Stimulated activated naive CD8-positive, alpha-beta T cell treated with anti-CD3 and anti-CD28 coated beads, Interleukin-15, Interleukin-2, amounts not matched to agents 100 ng/mL and 50 ng/mL, for 24 hours (primary cell): ENCODE measurements around the gene APOO.
A peak's percentile ranks its signal among the peaks of the same experiment; 100 is the strongest.

ENCODE experiments used
- H3K27ac Mint-ChIP-seq: one replicate; pipeline ENCODE4 v1.8.0; 2021; ENCODE audit warnings: mild to moderate bottlenecking, mixed read lengths
- H3K27me3 Mint-ChIP-seq: one replicate; pipeline ENCODE4 v1.8.0; 2021; ENCODE audit warnings: mixed read lengths
- H3K36me3 Mint-ChIP-seq: one replicate; pipeline ENCODE4 v1.8.0; 2021; ENCODE audit warnings: low read depth, mixed read lengths
- H3K4me1 Mint-ChIP-seq: one replicate; pipeline ENCODE4 v1.8.0; 2021; ENCODE audit warnings: low read depth, mixed read lengths
- H3K4me3 Mint-ChIP-seq: one replicate; pipeline ENCODE4 v1.8.0; 2021; ENCODE audit warnings: mild to moderate bottlenecking, mixed read lengths
- H3K9me3 Mint-ChIP-seq: one replicate; pipeline ENCODE4 v1.8.0; 2021; ENCODE audit warnings: mixed read lengths

APOO gene

DNA sequence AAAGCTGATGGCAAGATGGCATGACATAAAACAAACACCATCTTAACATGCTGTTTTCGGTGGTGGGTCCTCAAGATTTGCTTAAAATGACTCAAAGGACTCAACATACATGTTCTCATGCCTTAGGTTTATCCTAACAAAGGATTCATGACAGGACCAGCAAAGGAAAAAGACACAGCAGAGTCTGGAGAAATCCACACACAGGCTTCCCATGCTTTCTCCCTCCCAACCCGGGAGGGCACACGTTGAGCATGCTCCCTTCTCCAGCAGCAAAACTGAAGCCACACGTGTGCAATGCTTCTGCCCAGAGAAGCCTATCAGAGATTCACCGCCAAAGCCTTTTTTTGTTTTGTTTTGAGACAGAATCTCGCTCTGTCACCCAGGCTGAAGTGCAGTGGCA lies 84.9 kb downstream of the APOO start:
- Mint-ChIP-seq H3K9me3 (no peaks in the 10 kb centered on the region), H3K27ac (no peak overlapping the region), H3K36me3 (no peaks in the 10 kb centered on the region), H3K4me3 (no peak overlapping the region), H3K4me1 (no peaks in the 10 kb centered on the region), H3K27me3 (no peaks in the 10 kb centered on the region)

DNA sequence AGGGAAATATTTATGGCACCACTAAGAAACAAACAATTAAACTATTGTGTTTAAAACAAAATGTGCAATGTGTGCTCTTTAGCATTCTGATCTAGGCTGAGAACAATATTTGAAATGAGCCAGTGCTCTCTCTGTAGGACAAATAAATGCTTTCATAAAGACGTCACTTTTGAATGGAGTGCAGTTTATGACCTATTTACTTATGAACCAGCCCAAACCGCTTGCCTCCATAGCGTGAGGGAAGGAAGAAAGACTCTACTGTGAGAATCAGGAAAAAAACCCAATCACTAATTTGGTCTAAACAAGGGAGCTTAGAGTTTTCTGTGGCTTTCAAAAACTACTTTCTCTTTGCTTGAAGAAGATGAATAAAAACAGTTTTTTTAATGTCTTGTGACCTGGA lies 85.3 kb downstream of the APOO start:
- Mint-ChIP-seq H3K27ac (no peak overlapping the region), H3K4me3 (no peak overlapping the region), H3K4me1 (peaks cover 1% of the 10 kb centered on the region), H3K9me3 (no peaks in the 10 kb centered on the region), H3K27me3 (no peaks in the 10 kb centered on the region), H3K36me3 (no peaks in the 10 kb centered on the region)

DNA sequence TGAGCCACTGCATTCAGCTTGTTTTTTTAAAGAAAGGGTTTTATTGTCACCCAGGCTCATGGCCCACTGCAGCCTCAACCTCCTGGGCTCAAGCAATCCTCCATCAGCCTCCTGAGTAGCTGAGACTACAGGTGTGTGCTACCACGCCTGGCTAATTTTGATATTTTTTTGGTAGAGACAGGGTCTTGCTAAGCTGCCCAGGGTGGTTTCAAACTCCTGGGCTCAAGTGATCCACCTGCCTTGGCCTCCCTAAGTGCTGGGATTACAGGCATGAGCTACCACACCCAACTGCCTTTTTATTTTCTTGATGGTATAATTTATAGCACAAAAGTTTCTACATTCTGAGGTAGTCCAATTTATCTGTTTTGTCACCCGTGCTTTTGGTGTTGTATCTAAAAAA lies 85.9 kb downstream of the APOO start:
- Mint-ChIP-seq H3K9me3 (no peaks in the 10 kb centered on the region), H3K4me3 (no peak overlapping the region), H3K36me3 (no peaks in the 10 kb centered on the region)

DNA sequence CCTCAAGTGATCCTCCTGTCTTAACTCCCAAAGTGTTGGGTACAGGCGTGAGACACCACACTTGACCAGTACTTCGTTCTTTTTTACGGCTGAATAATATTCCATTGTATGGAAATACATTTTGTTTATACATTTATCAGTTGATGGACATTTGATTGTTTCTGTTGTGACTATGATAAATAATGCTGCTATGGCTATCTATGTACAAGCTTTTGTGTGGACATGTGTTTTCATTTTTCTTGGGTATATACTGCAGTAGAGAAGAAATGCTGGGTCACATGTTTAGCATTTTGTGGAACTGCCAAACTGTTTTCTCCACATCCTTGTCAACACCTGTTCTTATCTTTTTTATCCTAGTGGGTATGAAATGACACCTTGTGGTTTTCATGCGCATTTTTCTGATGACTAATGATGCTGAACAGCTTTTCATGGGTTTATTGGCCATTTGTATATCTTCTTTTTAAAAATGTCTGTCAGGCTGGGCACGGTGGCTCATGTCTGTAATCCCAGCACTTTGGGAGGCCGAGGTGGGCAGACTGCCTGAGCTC lies 87.4 kb downstream of the APOO start:
- Mint-ChIP-seq H3K27me3 (no peaks in the 10 kb centered on the region), H3K9me3 (no peaks in the 10 kb centered on the region), H3K4me1 (peaks cover 4% of the 10 kb centered on the region), H3K36me3 (no peaks in the 10 kb centered on the region), H3K4me3 (no peak overlapping the region), H3K27ac (no peak overlapping the region)

More for the DNA sequence above, 85.9 kb downstream of the APOO start:
- Mint-ChIP-seq H3K27ac (no peak overlapping the region), H3K4me1 (peaks cover 4% of the 10 kb centered on the region), H3K27me3 (no peaks in the 10 kb centered on the region)

DNA sequence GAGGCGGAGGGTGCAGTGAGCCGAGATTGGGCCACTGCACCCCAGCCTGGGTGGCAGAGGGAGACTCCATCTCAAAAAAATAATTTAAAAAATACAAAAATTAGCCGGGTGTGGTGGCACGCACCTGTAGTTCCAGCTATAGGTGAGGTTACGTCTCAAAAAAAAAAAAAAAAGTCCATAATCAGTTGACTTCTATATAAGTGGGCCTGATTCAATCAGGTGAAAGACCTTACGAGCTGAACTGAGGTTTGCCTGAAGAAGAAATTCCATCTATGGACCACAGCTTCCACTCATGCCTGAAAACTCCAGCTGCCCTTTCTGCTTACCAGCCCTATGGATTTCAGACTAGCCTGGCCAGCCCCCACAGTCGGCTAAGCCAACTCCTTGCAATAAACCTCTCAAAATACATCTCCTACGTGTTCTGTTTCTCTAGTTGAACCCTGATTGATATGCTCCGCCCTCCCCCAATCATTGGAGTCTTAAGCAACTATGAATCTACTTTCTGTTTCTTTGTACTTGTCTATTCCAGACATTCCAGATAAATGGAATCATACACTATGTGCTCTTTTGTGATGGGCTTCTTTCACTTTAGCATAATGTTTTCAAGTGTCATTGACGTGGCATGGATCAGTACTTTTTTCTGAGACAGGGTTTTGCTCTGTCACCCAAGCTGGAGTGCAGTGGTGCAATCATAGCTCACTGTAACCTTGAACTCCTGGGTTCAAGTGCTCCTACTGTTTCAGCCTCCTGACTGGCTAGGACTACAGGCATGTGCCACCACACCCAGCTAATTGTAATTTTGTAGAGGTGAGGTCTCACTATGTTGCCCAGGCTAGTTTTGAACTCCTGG lies 88.1 kb downstream of the APOO start:
- no peak overlapping the region for H3K4me3 Mint-ChIP-seq
- no peaks in the 10 kb centered on the region for H3K9me3 Mint-ChIP-seq
- H3K27me3 Mint-ChIP-seq, result no peaks in the 10 kb centered on the region
- peaks cover 4% of the 10 kb centered on the region for H3K4me1 Mint-ChIP-seq
- H3K27ac Mint-ChIP-seq, result no peak overlapping the region
- H3K36me3 Mint-ChIP-seq, result no peaks in the 10 kb centered on the region

DNA sequence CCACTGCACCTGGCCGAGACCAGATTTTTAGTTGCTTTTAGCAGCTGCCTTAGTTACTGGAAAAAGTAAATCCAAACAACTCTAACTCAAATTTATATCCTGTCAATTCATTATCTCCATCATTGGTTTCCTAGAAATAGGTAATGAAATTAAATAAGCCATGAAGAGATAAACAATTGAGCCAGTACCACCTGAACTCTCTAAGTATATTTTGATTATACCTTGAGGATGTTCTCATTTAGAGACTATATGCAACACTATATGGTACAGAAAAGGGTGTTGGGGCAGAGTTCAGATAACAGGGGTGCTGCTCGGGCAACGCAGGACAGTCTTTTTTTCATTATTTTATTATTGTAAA lies 89.8 kb downstream of the APOO start:
- Mint-ChIP-seq H3K36me3 (no peaks in the 10 kb centered on the region), H3K27ac (no peak overlapping the region), H3K27me3 (no peaks in the 10 kb centered on the region), H3K4me1 (peaks cover 4% of the 10 kb centered on the region), H3K4me3 (no peak overlapping the region), H3K9me3 (no peaks in the 10 kb centered on the region)

DNA sequence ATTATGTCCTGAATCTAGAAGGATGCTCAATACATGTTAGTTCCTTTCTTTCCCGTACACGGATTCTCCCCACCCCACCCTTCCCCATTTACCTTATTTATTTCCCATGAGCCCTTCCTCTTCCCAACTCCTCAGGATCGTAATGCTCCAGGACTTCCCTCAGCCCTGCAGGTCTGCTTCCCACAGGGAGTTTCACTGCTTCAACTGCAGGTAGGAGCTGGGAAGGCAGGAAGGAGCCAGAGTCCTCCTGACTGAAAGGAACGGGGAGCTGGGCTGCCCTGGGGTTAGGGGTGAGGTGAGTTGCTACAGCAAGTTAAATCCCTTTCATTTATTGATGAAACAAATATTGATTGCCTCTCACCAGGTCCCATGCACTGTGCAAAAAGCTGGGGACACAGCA lies 91.6 kb downstream of the APOO start:
- H3K4me3 Mint-ChIP-seq, result no peak overlapping the region
- H3K9me3 Mint-ChIP-seq, result no peaks in the 10 kb centered on the region
- H3K36me3 Mint-ChIP-seq, result no peaks in the 10 kb centered on the region
- H3K27me3 Mint-ChIP-seq, result peaks cover 3% of the 10 kb centered on the region
- H3K4me1 Mint-ChIP-seq, result peaks cover 10% of the 10 kb centered on the region
- H3K27ac Mint-ChIP-seq, result no peak overlapping the region

DNA sequence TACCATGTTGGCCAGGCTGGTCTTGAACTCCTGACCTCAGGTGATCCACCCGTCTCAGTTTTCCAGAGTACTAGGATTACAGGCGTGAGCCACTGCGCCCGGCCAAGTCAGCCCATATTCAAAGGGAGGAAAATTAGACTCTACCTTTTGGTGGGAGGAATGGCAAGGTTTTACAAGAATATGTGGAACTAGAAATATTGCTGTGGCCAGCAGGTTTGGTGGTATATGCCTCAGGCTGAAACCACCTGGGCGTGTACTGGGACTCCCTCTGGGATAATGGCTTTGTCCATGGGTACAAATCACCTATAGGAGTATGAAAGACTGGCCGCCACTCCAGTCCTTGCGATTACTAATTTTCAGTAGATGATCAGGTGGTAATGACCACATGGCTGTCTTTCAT lies 92.4 kb downstream of the APOO start:
- H3K4me3 Mint-ChIP-seq, result no peak overlapping the region
- peaks cover 10% of the 10 kb centered on the region for H3K4me1 Mint-ChIP-seq
- no peak overlapping the region for H3K27ac Mint-ChIP-seq
- H3K27me3 Mint-ChIP-seq, result peaks cover 3% of the 10 kb centered on the region
- no peaks in the 10 kb centered on the region for H3K9me3 Mint-ChIP-seq
- H3K36me3 Mint-ChIP-seq, result no peaks in the 10 kb centered on the region

DNA sequence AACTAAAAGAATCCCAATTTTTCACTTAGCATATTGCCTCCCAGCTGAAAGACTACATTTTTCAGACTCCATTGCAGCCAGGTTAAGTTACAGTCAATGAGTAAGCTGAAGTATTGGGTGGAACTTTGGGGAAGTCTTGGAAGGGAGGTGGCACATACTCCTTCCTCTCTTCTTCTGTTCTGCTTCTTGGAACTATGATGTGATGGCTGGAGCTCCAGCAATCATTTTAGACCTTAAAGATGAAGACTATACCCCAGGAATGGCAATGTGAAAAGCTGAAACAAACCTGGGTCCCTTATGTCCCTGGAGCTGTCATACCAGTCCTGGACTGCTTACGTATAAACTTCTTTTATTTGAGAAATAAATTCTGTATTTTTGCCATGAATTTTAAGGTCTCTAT lies 93.9 kb downstream of the APOO start:
- H3K4me3 Mint-ChIP-seq, result no peak overlapping the region

DNA sequence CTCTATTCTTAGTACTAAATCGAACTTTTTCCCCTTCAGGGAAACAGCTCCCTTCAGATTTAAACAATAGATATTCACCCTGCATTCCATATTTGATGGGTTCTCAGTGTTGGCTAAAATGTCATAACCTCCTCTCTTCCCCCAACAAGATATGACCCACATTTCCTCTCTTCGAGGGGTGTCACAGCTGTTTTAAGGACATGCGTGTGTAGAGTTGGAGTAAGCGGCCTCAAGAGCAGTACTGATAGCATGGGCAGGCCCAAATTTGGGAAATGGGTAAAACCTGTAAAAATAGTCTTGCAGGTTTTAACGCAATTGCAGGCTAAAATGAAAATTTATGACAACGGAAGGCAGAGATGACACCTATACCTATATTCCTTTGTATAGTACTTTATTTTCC lies 96.1 kb downstream of the APOO start:
- Mint-ChIP-seq H3K4me3 (no peak overlapping the region), H3K9me3 (no peaks in the 10 kb centered on the region), H3K4me1 (peaks cover 6% of the 10 kb centered on the region), H3K27me3 (peaks cover 3% of the 10 kb centered on the region), H3K36me3 (no peaks in the 10 kb centered on the region), H3K27ac (no peak overlapping the region)

More for the DNA sequence above, 93.9 kb downstream of the APOO start:
- no peaks in the 10 kb centered on the region for H3K36me3 Mint-ChIP-seq
- H3K4me1 Mint-ChIP-seq, result peaks cover 10% of the 10 kb centered on the region
- peaks cover 3% of the 10 kb centered on the region for H3K27me3 Mint-ChIP-seq
- H3K9me3 Mint-ChIP-seq, result no peaks in the 10 kb centered on the region
- no peak overlapping the region for H3K27ac Mint-ChIP-seq

DNA sequence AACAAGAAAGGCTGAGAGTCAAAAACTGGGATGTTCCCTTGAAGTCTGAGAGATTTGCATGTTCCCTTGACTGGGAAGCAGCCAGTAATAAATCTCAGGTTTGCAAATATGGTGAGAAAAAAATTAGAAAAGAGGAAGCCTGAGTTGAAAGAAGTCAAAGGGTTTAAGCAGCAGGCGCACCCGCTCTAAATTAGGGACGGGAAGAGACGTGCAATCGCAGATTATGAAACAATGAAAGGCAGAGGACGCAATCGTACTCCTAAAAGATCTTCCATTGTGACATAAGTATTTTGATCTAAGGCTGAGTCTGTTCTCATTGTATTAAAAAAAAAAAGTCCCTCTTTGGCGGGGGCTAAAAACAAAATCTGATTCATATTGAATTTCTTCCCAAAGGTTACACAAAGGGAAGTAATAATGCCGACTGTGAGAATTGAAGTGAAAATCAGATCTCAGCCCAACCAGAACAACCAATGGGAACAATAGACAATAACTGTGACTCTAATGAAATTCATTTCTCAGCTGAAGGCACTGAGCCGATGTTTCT lies 96.6 kb downstream of the APOO start:
- Mint-ChIP-seq H3K4me1 (peaks cover 6% of the 10 kb centered on the region), H3K27me3 (peaks cover 3% of the 10 kb centered on the region), H3K9me3 (no peaks in the 10 kb centered on the region), H3K27ac (no peak overlapping the region), H3K36me3 (no peaks in the 10 kb centered on the region), H3K4me3 (peak overlapping the region; percentile 47)

DNA sequence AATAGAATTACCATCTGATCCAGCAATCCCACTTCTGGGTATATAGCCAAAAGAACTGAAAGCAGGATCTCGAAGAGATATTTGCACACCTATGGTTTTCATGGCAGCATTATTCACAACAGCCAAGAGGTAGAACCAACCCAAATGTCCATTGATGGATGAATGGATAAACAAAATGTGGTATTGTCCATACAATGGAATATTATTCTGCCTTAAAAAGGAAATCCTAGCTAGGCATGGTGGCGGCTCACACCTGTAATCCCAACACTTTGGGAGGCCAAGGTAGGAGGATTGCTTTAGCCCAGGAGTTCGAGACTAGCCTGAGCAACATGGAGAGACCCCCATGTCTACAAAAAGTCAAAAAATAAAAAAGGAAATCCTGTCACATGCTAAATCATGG lies 97.5 kb downstream of the APOO start:
- no peak overlapping the region for H3K27ac Mint-ChIP-seq
- no peaks in the 10 kb centered on the region for H3K36me3 Mint-ChIP-seq
- no peak overlapping the region for H3K4me3 Mint-ChIP-seq
- H3K27me3 Mint-ChIP-seq, result peaks cover 3% of the 10 kb centered on the region
- H3K9me3 Mint-ChIP-seq, result no peaks in the 10 kb centered on the region
- H3K4me1 Mint-ChIP-seq, result peaks cover 6% of the 10 kb centered on the region

DNA sequence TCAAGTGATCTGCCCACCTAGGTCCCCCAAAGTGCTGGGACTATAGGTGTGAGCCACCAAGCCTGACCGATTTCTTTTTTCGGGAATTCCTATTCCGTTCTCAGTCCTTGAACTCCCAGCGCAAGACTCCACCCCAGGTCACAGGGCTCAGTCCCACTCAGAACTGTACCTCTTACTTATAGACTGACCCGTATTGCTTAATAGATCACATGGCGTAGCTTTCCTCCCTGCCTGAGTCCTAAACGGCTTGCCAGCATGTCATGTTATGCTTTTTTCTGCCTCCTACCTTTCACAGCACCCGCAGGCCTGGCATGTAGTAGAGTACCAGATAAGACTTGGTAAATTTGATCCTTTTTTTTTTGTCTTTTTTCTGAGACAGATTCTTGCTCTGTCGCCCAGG lies 102.3 kb downstream of the APOO start:
- Mint-ChIP-seq H3K4me1 (peaks cover 9% of the 10 kb centered on the region), H3K27ac (no peak overlapping the region), H3K9me3 (no peaks in the 10 kb centered on the region), H3K4me3 (no peak overlapping the region), H3K36me3 (no peaks in the 10 kb centered on the region), H3K27me3 (no peaks in the 10 kb centered on the region)

DNA sequence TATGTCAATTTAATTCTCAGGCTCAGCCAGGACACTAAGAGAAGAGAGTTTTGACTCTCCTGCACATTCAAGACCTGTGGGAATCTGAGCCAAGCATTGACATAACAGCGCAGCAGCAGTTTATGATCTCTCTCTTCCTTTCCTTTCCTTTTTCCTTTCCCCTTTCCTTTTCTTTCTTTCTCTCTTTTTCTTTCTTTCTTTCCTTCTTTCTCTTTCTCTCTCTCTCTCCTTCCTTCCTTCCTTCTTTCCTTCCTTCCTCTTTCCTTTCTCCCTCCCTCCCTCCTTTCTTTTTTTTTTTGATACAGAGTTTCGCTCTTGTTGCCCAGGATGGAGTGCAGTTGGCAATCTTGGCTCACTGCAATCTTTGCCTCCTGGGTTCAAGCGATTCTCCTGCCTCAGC lies 103.2 kb downstream of the APOO start:
- Mint-ChIP-seq H3K27ac (no peak overlapping the region), H3K4me3 (no peak overlapping the region), H3K27me3 (no peaks in the 10 kb centered on the region), H3K4me1 (peaks cover 9% of the 10 kb centered on the region), H3K36me3 (no peaks in the 10 kb centered on the region), H3K9me3 (no peaks in the 10 kb centered on the region)

DNA sequence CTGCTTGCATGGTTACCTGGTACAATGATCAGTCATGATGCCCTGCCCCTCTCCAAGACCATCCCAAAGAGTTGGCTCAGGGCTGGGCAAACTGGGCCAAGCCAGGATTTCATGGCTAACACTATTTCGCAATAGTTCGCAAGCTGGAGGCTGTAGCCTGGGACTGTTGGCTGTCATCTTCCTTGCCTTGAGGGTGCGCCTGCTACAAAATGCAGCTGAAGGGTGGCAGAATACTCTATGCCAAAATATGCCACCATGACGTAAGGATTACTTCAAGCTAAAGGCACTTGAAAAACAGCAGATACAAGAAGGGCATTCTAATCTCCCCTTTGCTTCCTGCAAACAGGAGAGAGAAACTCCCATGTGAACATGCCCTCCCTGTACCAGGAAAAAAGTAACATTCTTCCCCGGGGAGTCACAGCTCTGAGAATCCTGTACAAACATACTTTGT lies 103.8 kb downstream of the APOO start:
- Mint-ChIP-seq H3K4me1 (peaks cover 9% of the 10 kb centered on the region), H3K27me3 (no peaks in the 10 kb centered on the region), H3K27ac (no peak overlapping the region), H3K4me3 (no peak overlapping the region), H3K36me3 (no peaks in the 10 kb centered on the region), H3K9me3 (no peaks in the 10 kb centered on the region)

DNA sequence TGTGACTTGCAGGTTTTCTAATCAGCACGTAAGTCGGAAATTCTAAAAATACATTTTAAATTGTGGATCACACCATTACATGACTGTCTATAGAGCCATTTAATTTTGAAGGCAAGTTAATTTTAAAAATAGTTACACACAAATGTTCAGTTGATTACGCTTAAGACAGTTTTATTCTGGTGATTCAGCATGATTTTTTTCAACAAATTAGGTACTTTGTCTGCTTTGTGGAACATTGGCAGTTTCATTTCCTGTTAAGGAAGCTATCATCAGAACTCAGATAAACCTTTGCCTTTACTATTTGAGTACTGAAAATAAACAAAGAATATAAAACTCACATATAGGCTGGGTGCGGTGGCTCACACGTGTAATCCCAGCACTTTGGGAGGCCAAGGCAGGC lies 105.3 kb downstream of the APOO start:
- H3K9me3 Mint-ChIP-seq, result no peaks in the 10 kb centered on the region
- no peak overlapping the region for H3K4me3 Mint-ChIP-seq
- H3K27ac Mint-ChIP-seq, result no peak overlapping the region
- H3K27me3 Mint-ChIP-seq, result no peaks in the 10 kb centered on the region
- H3K4me1 Mint-ChIP-seq, result peaks cover 20% of the 10 kb centered on the region
- H3K36me3 Mint-ChIP-seq, result no peaks in the 10 kb centered on the region
